ENCODE data around the gene CEP78. TPM values are rescaled to one million over a fixed set of nuclear protein-coding genes. Genes with fewer than 3 reads are reported as not detected.
"Not testable (repeated sequence)": the region's sequence is repeated elsewhere in the genome, so short reads cannot be mapped to it uniquely, and the experiment has no call there.

The CEP78 gene
- total RNA-seq, 4 donors from 2014 or later, result 4.6 to 10.4 (median 7.4) TPM

DNA sequence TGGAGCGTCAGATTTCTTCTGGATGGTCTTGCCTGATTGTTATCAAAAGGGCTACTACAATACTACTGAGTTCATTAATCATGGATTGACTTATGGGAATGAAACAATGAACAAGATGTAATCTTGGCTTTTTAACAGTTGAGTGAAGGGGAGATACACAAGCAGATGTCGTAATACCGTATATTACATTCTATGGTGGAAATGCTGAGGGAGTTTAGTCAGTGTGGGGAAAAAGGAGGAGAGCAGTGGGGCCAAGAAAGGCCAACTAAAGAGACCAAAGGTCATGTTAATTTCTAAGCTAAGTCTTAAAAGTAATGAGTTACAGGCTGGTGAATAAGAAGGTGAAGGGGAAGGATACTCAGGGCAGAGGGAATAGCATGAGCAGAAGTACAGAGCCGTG, 32.0 kb downstream of the CEP78 start:
- ATAC-seq (ENCODE audit: low FRiP score) (no peak), DNase-seq (ENCODE audit: low spot score) (no peak)
- TF ChIP-seq, protein P1, sequence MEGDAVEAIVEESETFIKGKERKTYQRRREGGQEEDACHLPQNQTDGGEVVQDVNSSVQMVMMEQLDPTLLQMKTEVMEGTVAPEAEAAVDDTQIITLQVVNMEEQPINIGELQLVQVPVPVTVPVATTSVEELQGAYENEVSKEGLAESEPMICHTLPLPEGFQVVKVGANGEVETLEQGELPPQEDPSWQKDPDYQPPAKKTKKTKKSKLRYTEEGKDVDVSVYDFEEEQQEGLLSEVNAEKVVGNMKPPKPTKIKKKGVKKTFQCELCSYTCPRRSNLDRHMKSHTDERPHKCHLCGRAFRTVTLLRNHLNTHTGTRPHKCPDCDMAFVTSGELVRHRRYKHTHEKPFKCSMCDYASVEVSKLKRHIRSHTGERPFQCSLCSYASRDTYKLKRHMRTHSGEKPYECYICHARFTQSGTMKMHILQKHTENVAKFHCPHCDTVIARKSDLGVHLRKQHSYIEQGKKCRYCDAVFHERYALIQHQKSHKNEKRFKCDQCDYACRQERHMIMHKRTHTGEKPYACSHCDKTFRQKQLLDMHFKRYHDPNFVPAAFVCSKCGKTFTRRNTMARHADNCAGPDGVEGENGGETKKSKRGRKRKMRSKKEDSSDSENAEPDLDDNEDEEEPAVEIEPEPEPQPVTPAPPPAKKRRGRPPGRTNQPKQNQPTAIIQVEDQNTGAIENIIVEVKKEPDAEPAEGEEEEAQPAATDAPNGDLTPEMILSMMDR (IDR thresholded peaks at IDR 0.05), result no peak

GRCh38 chr9:78269784-78270183, 33.9 kb downstream of the CEP78 start:
- DNase-seq (ENCODE audit: low spot score), result no peak
- no peak for ATAC-seq (ENCODE audit: low FRiP score)
- TF ChIP-seq, protein P1 (IDR thresholded peaks at IDR 0.05), result no peak

- ATAC-seq (ENCODE audit: low FRiP score) (no peak), DNase-seq (ENCODE audit: low spot score) (no peak)
- TF ChIP-seq, protein P1 (IDR thresholded peaks at IDR 0.05), result no peak
Observed at GRCh38 chr9:78272307-78272706, 36.4 kb downstream of the CEP78 start.

DNA sequence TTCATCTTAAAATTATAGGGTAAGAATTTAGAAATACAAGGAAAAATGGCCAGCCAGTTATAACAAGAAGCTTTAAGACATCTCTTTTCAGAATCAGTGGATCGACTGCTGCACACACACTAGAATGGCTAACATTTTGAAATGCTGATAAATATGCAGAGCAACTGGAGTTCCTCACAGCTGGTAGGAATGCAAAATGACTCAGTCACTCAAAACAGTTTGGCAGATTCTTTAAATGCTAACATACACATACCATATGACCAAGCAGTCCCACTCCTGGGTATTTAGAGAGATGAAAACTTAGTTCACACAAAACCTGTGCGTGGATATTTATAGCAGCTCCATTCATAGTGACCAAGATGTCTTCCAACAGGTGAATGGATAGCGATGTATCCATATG, 37.9 kb downstream of the CEP78 start:
- TF ChIP-seq, protein P1 (IDR thresholded peaks at IDR 0.05), result no peak
- ATAC-seq (ENCODE audit: low FRiP score), result no peak

GRCh38 chr9:78278177-78278777, 42.4 kb downstream of the CEP78 start:
- TF ChIP-seq, protein P1 (IDR thresholded peaks at IDR 0.05), result no peak

More for the DNA sequence above, 37.9 kb downstream of the CEP78 start:
- no peak for DNase-seq (ENCODE audit: low spot score)

DNA sequence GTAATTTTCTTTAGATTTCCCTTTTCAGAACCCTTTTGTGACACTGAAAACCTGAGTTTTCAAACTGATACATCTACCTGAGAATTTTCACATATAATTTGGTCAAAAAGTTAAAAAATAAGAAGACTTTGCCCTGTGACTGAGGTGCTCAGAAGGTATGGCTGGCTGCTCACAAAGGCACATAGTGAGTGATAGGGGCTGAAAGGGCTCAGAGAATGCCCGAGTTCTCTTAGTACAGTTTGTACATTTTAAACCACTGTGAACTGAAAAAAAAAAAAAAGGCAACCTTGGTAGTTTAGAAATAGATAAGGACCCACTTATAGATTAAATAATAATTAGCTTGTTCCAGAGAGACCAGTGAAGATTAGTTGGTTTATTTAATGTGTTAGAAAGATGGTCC, 42.9 kb downstream of the CEP78 start:
- DNase-seq (ENCODE audit: low spot score) (no peak), ATAC-seq (ENCODE audit: low FRiP score) (no peak)
- TF ChIP-seq, protein P1 (IDR thresholded peaks at IDR 0.05), result no peak

More at GRCh38 chr9:78278177-78278777, 42.4 kb downstream of the CEP78 start:
- ATAC-seq (ENCODE audit: low FRiP score), result peak; percentile 84
- DNase-seq (ENCODE audit: low spot score), result no peak

DNA sequence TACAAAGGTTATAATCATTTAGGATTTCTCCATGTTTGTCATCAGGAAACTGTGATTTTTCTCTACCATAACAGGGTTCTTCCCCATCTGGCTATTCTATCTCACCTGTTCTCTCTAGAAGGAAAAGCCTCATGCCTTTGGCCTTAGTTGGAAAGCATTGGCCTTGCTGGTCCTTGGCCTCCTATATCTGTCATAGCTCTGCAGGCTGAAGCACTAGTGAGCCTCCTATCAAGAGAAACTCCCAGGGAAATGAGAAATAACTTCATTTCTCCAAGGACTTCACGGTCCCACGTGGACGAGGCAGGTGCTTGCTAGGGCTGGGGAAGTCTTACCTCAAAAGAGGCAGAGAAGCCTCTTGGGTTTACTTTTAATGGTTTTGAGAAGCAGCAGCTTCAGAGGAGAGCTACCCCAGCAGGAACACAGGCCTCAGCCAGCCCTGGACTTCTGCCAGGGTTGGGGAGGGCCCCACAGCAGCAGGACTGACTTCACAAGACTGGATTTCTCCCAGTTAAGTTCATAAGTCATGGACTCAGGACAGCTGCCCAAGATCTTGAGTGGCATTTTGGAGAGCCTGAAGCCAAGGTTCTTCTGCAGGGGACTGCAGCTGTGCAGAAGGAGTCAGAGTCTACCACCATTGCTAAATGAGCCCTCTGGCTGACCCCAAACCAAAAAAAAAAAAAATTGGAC, 45.2 kb downstream of the CEP78 start:
- ATAC-seq (ENCODE audit: low FRiP score), result peak; percentile 67
- TF ChIP-seq, protein P1 (IDR thresholded peaks at IDR 0.05), result no peak
- peak; percentile 35 for DNase-seq (ENCODE audit: low spot score)

GRCh38 chr9:78284181-78284580, 48.3 kb downstream of the CEP78 start:
- ATAC-seq (ENCODE audit: low FRiP score); DNase-seq (ENCODE audit: low spot score): not testable (repeated sequence)

Measured in omental fat pad (tissue), 4 donors.